ENCODE measurements around the gene C3orf20.
A peak's percentile ranks its signal among the peaks of the same experiment; 100 is the strongest.

Gene C3orf20

GRCh38 chr3:14775011-14775410, 100.1 kb downstream of the C3orf20 start:
- DNase-seq (ENCODE audit: low spot score) = no peak

GRCh38 chr3:14775563-14775962, 100.6 kb downstream of the C3orf20 start:
- DNase-seq (ENCODE audit: low spot score) = no peak

- no peak for DNase-seq (ENCODE audit: low spot score)
Observed at GRCh38 chr3:14779069-14779685, 104.2 kb downstream of the C3orf20 start.

GRCh38 chr3:14780927-14781507, 106.1 kb downstream of the C3orf20 start:
- DNase-seq (ENCODE audit: low spot score) = peak; percentile 67

- DNase-seq (ENCODE audit: low spot score) = no peak
Observed at GRCh38 chr3:14783480-14784086, 108.6 kb downstream of the C3orf20 start.

GRCh38 chr3:14784087-14784681, 109.2 kb downstream of the C3orf20 start:
- DNase-seq (ENCODE audit: low spot score) = no peak

GRCh38 chr3:14785207-14786155, 110.5 kb downstream of the C3orf20 start:
- no peak for DNase-seq (ENCODE audit: low spot score)

GRCh38 chr3:14786369-14786768, 111.4 kb downstream of the C3orf20 start:
- no peak for DNase-seq (ENCODE audit: low spot score)

- DNase-seq (ENCODE audit: low spot score) = no peak
Observed at GRCh38 chr3:14787630-14788029, 112.7 kb downstream of the C3orf20 start.

GRCh38 chr3:14788644-14789043, 113.7 kb downstream of the C3orf20 start:
- no peak for DNase-seq (ENCODE audit: low spot score)

GRCh38 chr3:14789221-14789620, 114.3 kb downstream of the C3orf20 start:
- no peak for DNase-seq (ENCODE audit: low spot score)

GRCh38 chr3:14789640-14790285, 114.8 kb downstream of the C3orf20 start:
- DNase-seq (ENCODE audit: low spot score) = no peak

GRCh38 chr3:14791343-14791945, 116.5 kb downstream of the C3orf20 start:
- peak; percentile 58 for DNase-seq (ENCODE audit: low spot score)

GRCh38 chr3:14792691-14793121, 117.8 kb downstream of the C3orf20 start:
- no peak for DNase-seq (ENCODE audit: low spot score)

GRCh38 chr3:14793126-14793857, 118.4 kb downstream of the C3orf20 start:
- DNase-seq (ENCODE audit: low spot score) = no peak

GRCh38 chr3:14793858-14794234, 118.9 kb downstream of the C3orf20 start:
- DNase-seq (ENCODE audit: low spot score) = no peak

- no peak for DNase-seq (ENCODE audit: low spot score)
Observed at GRCh38 chr3:14794435-14794834, 119.5 kb downstream of the C3orf20 start.

GRCh38 chr3:14795996-14796395, 121.1 kb downstream of the C3orf20 start:
- DNase-seq (ENCODE audit: low spot score) = no peak

GRCh38 chr3:14796403-14797077, 121.6 kb downstream of the C3orf20 start:
- no peak for DNase-seq (ENCODE audit: low spot score)

GRCh38 chr3:14797731-14798130, 122.8 kb downstream of the C3orf20 start:
- DNase-seq (ENCODE audit: low spot score) = no peak

All from GM03348 (cell line).